ENCODE data around the gene C1orf232. TPM values are rescaled to one million over a fixed set of nuclear protein-coding genes. Genes with fewer than 3 reads are reported as not detected.

The C1orf232 gene
- total RNA-seq, 1 donor from 2014 or later = not detected

GRCh38 chr1:26187882-26188281 lies 19.1 kb upstream of the C1orf232 start:
- Histone ChIP-seq H3K4me1 (no peaks in the 10 kb centered on the region), H3K36me3 (peaks cover 3% of the 10 kb centered on the region), H3K9me3 (replicated peaks) (no peaks in the 10 kb centered on the region), H3K27me3 (ENCODE audit: low read depth) (no peaks in the 10 kb centered on the region), H3K4me3 (no peak overlapping the region), H3K27ac (replicated peaks) (no peak overlapping the region)
- intact Hi-C loops (cut with micrococcal nuclease) = no loop called here
- no peak for DNase-seq
- no peak for TF ChIP-seq CTCF (IDR thresholded peaks at IDR 0.05; ENCODE audit: borderline replicate concordance)

GRCh38 chr1:26184883-26185282 lies 16.1 kb upstream of the C1orf232 start:
- H3K36me3 ChIP-seq = peaks cover 3% of the 10 kb centered on the region
- no peak for DNase-seq
- H3K27me3 ChIP-seq (ENCODE audit: low read depth) = no peaks in the 10 kb centered on the region
- no peak overlapping the region for H3K4me3 ChIP-seq
- intact Hi-C loops (cut with micrococcal nuclease) = no loop called here
- TF ChIP-seq CTCF (IDR thresholded peaks at IDR 0.05; ENCODE audit: borderline replicate concordance) = no peak
- no peaks in the 10 kb centered on the region for H3K4me1 ChIP-seq
- H3K9me3 ChIP-seq (replicated peaks) = no peaks in the 10 kb centered on the region
- no peak overlapping the region for H3K27ac ChIP-seq (replicated peaks)

GRCh38 chr1:26184086-26184485 lies 15.3 kb upstream of the C1orf232 start:
- intact Hi-C loops (cut with micrococcal nuclease) = no loop called here
- Histone ChIP-seq H3K9me3 (replicated peaks) (no peaks in the 10 kb centered on the region), H3K36me3 (peaks cover 3% of the 10 kb centered on the region), H3K4me3 (no peak overlapping the region), H3K4me1 (no peaks in the 10 kb centered on the region), H3K27me3 (ENCODE audit: low read depth) (no peaks in the 10 kb centered on the region), H3K27ac (replicated peaks) (no peak overlapping the region)
- no peak for DNase-seq
- no peak for TF ChIP-seq CTCF (IDR thresholded peaks at IDR 0.05; ENCODE audit: borderline replicate concordance)

GRCh38 chr1:26182383-26182696 lies 13.6 kb upstream of the C1orf232 start:
- TF ChIP-seq CTCF (IDR thresholded peaks at IDR 0.05; ENCODE audit: borderline replicate concordance) = no peak
- H3K27me3 ChIP-seq (ENCODE audit: low read depth) = no peaks in the 10 kb centered on the region
- no peak overlapping the region for H3K4me3 ChIP-seq
- no peak for DNase-seq
- H3K9me3 ChIP-seq (replicated peaks) = no peaks in the 10 kb centered on the region
- no peak overlapping the region for H3K27ac ChIP-seq (replicated peaks)
- intact Hi-C loops (cut with micrococcal nuclease) = no loop called here
- H3K4me1 ChIP-seq = no peaks in the 10 kb centered on the region
- H3K36me3 ChIP-seq = peaks cover 3% of the 10 kb centered on the region

GRCh38 chr1:26181586-26182382 lies 13.0 kb upstream of the C1orf232 start:
- Histone ChIP-seq H3K36me3 (no peaks in the 10 kb centered on the region), H3K27me3 (ENCODE audit: low read depth) (no peaks in the 10 kb centered on the region), H3K27ac (replicated peaks) (no peak overlapping the region), H3K4me1 (no peaks in the 10 kb centered on the region), H3K4me3 (no peak overlapping the region), H3K9me3 (replicated peaks) (no peaks in the 10 kb centered on the region)
- intact Hi-C loops (cut with micrococcal nuclease) = no loop called here
- no peak for DNase-seq
- TF ChIP-seq CTCF (IDR thresholded peaks at IDR 0.05; ENCODE audit: borderline replicate concordance) = no peak
